GM12872 (cell line): Measurements from ENCODE around the gene DISC1.
A peak's percentile ranks its signal among the peaks of the same experiment; 100 is the strongest.

ENCODE experiments used
- TF ChIP-seq, protein P1 (sequence below): IDR thresholded peaks from 3 replicates; pipeline ENCODE4 v1.5.1; 2011; ENCODE audit warnings: low read depth, mild to moderate bottlenecking, low read length, moderate library complexity; ENCODE audit not compliant: insufficient read depth

The DISC1 gene

GRCh38 chr1:231793893-231794292 is 167.3 kb downstream of the DISC1 start:
- TF ChIP-seq, protein P1, sequence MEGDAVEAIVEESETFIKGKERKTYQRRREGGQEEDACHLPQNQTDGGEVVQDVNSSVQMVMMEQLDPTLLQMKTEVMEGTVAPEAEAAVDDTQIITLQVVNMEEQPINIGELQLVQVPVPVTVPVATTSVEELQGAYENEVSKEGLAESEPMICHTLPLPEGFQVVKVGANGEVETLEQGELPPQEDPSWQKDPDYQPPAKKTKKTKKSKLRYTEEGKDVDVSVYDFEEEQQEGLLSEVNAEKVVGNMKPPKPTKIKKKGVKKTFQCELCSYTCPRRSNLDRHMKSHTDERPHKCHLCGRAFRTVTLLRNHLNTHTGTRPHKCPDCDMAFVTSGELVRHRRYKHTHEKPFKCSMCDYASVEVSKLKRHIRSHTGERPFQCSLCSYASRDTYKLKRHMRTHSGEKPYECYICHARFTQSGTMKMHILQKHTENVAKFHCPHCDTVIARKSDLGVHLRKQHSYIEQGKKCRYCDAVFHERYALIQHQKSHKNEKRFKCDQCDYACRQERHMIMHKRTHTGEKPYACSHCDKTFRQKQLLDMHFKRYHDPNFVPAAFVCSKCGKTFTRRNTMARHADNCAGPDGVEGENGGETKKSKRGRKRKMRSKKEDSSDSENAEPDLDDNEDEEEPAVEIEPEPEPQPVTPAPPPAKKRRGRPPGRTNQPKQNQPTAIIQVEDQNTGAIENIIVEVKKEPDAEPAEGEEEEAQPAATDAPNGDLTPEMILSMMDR: no peak

- TF ChIP-seq, protein P1: no peak
These were observed 169.6 kb downstream of the DISC1 start for GRCh38 chr1:231796141-231796540.

DNA sequence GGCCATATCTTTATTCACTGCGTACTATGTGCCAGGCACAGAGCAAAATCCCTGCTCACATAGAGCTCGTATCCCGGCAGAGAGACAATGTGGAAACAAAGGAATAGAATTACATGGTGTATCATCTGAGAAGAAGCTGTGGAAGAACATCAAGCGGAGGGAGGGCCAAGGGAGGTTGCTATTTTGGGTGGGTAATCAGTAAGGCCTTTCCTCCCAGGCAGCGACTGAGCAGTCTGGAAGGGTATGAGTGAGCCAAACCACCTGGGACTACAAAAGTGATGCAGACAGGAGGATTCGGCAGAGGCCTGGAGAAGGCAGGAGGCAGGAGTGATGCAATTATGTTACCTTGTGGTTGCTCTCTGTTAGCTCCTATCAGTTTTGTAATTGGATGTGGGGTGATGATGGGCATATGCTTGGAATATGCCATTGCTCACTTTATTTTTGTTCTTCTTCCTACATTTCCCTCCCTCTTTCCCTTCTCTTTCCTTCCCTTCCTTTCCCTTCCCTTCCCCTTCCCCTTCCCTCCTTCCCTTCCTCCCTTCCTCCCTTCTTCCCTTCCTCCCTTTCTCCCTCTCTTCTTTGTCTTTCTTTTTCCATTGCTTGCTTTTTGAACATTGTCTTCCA is 172.9 kb downstream of the DISC1 start:
- TF ChIP-seq, protein P1: no peak

DNA sequence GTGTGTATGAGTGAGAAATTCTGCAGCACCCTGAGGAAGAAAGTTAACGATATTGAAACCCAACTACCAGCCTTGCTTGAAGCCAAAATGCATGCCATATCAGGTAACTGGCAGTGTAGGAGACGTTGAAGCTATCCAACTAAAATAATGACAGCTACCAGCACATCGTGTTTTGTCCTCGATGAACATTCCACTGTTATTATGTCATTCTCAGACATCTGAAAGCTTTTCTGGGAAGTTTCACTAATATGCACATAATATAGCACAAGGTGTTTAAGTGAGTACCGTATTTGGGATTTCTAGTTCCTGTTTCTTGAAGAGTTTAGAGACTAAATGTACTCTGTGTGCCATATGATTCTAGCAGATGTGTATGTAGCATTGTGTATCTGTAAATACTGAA is 173.5 kb downstream of the DISC1 start:
- TF ChIP-seq, protein P1: no peak

GRCh38 chr1:231801042-231801585 is 174.5 kb downstream of the DISC1 start:
- TF ChIP-seq, protein P1: no peak

DNA sequence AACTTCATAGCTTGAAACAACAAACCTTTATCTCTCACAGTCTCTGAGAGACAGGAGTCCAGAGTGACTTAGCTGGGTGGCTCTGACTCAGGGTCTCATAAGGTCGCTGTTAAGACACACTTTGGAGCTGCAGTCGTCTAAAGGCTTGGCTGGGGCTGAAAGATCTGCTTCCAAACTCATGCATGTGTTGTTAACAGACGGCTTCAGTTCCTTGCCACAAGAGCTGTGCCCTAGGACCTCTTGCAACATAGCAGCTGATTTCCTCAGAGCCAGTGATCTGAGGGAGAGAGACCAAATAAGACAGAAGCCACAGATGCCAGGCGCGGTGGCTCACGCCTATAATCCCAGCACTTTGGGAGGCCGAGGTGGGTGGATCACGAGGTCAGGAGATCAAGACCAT is 176.8 kb downstream of the DISC1 start:
- TF ChIP-seq, protein P1: no peak

- TF ChIP-seq, protein P1: peak; percentile 89
These were observed 180.3 kb downstream of the DISC1 start for GRCh38 chr1:231806623-231807495.
